ENCODE measurements around the gene DLD.
"Not testable (repeated sequence)": the region's sequence is repeated elsewhere in the genome, so short reads cannot be mapped to it uniquely, and the experiment has no call there.

The DLD gene

DNA sequence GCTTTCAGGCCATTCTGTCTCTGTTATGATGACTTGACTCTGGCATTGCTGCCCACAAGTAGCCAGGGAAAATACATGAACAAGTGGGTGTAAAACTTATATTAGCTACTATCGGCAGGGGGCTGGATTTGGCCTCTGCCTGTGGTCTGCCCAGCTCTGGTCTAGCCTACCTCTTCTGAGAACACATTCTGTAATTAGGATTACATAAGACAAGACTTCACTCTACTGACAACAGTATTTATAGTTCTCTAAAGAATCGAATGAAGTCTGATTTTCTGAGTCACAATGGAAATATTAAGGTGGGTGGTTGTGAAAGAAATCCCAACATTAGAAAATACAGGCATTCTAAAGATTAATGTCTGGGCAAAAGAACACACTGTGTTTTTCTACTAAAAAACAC, 55.5 kb downstream of the DLD start:
- no peak for DNase-seq

DNA sequence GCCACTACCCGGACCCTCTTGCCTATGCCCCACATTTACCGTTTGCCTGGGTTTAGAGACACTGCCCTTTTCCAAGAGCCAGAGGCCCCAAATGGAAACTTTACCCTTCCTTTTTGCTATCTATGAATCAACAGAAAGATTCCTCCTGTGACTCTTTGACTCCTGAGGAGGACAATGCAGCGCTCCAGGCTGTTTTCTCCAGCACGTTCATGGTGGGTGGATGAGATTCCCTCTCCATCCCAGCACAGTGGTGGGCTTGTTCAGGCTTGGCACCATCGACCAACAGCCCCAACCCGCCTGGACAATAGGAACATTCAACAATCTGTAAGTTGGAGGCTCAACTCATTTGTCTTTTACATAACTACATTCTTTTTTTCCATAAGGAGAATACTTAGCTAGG, 55.9 kb downstream of the DLD start:
- no peak for DNase-seq

DNA sequence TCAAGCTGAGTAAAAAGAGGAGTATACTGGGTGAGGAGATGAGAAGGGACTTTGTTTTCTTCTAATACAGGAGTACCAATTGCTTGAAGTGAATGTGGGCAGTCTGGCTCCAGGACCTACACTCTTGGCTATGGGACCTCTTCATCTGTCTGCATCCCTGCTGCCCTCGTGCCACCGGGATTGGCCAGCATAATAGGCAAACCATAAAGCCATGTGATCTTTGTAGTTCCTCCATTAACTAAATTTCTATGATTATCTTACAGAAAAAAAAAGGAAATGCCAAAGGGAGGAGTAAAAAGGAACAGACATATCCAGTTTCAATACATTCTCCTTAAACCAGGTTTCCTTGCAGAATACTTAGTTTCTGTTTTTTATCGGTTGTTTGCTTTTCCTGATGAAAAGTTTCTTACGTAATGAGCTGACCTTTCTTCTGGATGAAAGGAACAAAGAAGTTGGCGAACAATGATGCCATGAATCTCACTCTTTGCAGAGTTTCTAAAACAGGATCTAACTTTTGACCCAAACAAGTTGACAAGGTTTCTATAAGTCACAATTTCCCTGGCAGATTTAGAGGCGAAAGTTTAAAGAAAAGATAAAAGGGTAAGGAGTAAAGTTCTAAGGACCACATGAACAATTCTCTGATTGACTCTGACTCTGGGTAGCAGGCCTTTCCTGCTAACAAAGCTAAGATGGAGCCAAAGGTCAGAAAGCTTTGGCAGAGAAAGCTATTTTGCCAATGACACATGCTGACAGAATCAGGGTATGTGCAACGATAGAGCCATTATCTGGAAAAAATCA, 57.9 kb downstream of the DLD start:
- no peak for DNase-seq

DNA sequence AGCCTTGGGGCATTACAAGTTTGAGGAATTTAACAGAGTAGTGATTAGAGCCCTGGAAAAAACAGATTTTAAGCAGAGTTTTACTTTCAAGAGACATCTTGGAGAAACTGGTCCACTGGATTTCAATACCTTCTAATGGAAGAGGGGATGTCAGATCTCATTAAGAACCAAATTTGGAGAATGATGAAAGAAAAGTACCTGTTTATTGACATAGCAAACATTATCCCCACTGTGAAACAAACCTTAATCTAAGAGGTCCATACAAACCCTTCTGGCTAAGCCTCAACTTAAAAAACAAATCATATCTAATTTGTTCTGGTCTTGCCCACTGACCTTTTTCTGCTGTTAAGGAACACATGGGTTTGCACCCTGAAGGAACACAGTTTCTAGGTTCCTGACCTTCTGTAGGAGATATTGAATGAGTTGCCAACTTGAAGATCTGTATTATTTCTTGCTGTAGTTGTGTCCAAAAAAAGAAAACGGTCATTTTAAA, 58.5 kb downstream of the DLD start:
- DNase-seq = no peak

DNA sequence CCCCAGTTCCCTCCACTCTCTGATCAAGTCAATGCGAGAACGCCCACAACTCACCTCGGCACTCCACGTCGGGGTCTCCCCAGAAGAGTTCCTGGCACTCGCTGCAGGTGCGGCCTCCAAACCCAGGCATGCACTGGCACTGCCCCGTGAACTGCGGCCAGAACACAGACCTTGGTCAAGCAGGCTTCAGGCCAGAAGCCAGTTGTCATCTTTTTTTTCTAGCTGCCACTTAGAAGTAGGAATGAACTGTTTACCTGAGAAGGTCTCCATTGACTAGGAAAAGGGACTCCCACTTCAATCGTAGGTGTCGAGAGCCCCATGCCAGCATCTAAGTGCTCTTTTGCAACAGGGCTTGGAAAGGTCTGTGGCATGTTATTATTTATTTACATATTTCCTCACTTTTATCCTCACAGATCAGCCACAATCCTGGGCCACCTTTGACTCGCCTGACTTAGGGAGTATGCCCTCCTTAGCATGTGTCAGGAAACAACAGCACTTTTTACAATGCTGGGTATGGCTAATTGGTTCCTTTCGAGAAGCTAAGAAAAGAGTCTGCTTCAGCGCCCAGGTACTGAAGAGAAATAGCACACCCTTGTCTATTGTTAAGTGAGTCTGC, 60.3 kb downstream of the DLD start:
- no peak for DNase-seq

DNA sequence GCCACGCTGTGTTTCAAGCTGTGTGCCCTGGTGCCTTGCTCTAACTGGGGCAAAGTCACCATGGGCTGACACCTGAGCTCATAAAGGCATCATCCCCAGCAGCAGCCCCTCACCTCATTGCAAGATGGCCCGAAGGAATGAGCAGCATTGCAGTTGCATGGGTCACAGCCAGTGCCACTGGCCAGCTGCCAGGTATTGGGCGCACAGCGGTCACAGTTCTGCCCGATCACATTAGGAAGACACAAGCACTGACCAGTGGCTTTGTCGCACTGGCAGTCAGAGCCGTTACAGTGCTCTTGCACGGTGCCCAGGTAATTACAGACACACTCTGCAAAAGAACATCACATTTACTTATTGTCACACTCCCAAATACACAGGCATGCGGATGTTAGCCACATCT, 60.9 kb downstream of the DLD start:
- DNase-seq = no peak

DNA sequence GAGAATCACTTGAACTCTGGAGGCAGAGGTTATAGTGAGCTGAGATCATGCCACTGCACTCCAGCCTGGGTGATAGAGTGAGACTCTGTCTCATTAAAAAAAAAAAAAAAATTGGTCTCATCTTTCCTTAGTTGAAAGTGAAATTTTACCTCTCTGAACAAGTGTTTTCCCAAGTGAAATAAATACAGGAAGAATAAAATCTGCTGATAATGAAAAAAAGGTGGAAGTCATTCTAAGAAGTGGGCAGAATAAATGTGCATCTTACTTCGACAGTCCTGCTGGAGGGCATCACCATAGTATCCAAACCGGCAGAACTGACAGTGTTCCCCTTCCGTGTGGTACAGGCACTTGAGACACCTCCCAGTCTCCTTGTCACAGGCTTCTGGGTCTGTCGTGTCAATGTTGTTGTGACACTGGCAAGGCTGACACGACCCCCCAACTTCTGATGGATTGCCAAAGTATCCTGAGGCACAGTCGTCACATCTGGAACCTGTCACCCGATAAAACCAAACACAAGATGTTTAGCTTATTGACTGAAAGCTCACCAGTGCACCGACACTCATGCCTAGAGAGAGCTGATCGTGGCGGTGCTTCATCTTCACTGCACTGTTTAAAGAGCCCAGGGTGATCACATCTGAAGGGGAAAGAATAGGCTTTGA, 62.4 kb downstream of the DLD start:
- no peak for DNase-seq

DNA sequence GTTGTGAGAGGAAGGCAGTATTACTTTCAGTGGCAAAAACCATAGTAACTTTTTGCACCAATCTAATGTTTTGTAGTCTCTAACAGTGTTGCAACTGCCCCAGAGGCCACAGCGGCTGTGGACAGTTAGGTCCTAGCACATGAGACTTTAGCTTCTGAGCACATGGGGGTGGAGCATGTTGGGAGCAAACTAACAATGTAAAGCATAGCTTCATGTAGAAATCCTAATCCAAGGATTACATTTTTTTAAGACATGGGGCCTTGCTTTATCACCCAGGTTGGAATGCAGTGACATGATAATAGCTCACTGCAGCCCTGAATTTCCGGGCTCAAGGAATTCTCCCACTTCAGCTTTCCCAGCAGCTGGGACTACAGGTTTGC, 62.9 kb downstream of the DLD start:
- no peak for DNase-seq

DNA sequence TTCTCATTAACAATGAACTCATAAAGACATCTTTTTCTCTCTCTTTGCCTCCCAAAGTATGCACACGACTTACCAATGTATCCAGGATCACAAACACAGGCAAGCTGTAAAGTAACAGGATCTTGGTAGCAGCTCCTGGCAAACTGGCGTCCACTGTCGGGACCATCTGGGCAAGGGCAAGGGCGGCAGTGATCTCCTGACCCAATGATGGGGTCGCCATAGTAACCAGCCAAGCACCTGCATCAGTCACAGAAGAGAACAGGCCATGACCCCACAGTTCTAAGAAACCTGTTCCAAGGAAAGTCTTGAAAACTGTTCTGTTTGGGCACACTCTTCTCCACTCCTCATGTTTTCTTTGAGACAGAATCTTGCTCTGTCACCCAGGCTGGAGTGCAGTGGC, 64.4 kb downstream of the DLD start:
- DNase-seq = no peak

DNA sequence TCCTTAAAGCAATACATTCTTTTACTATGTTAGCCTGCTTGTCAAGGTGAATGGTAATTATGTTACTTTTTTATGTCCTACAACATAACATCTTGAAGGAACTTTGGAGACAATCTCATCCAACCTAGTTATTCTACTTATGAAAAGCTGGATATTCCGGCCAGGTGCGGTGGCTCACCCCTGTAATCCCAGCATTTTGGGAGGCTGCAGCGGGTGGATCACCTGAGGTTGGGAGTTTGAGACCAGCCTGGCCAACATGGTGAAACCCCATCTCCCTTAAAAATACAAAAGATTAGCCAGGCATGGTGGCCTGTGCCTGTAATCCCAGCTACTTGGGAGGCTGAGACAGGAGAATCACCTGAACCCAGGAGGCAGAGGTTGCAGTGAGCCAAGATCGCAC, 66.0 kb downstream of the DLD start:
- DNase-seq = not testable (repeated sequence)

DNA sequence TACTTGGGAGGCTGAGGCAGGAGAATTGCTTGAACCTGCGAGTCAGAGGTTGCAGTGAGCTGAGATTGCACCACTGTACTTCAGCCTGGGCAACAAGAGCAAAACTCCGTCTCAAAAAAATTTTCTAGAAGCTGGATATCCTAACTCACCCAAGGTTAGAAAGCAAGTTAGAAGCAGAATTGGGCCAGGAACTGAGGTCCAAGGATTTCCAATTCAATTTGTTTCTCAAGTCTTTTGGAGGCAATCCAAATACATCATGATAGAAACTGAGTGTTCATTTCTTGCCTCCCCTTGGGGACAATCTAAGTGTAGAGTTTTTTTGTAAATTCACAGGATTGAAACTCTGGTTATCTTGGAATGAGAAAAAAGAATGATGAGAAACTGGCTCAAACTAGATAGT, 66.5 kb downstream of the DLD start:
- no peak for DNase-seq

DNA sequence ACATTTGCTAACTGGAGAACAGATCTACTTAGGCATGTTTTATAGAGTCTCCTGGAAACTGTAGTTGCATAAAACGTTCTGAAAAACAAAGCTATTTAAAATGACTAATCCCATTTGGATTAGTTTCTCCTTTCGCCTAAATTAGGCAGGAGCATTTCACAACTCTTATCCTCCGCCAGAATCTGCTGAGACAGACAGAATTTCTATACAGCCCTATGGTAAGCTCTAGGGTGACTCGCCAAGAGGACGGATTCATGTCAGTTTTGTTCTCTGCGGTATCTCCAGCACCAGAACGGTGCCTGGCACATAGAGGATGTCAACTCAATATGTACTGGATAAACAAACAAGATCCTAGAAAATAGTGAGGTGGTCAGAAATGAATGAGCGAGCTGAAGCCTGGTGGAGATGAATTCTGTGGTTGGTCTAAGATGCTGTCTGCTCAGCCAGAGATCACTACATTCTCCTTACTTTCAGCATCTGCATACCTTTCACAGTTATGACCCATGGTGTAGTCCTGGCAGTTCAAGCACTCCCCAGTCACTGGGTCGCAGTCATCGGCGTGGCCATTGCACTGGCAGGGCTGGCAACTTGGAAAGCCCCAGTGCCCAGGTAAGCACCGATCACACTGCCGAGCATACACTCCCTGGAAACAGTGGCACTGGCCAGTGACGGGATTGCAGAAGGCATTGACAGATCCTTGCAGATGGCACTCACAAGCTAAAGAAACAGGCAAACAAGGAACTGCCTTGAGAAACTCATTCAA, 68.0 kb downstream of the DLD start:
- DNase-seq = no peak

DNA sequence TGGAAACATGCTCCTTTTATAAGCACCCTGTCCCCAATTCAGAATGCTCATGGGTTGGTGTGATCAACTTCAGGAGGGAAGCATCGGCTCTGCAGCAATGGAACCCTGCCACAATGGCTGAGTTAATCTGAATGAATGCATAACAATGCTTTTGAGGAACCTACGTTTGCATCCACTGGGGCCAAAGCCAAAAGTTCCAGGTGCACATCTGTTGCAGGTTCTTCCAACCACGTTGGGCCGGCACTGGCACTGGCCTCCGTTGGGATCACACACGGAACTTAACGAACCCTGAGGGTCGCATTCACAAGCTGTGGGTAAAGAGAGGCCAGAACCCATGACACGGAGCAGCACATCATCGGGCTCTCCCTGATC, 68.5 kb downstream of the DLD start:
- no peak for DNase-seq

DNA sequence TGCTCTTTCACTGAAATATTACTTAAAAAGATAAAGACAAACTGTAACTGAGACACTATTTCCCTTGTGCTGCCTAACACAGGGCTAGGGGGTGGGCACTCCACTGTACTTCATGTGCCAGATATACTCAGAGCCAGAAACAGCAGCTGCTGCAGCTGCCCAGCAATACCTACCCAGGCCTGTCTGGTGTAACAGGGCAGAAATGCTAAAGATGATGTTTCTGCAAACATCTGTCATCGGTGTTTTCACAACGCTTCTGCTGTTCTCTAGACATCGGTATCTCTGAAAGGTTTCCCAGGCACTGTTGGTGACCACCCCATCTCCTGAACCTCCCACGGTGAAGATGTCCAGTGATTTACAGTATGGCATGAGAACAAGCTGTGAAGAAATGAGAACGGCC, 69.3 kb downstream of the DLD start:
- DNase-seq = no peak

DNA sequence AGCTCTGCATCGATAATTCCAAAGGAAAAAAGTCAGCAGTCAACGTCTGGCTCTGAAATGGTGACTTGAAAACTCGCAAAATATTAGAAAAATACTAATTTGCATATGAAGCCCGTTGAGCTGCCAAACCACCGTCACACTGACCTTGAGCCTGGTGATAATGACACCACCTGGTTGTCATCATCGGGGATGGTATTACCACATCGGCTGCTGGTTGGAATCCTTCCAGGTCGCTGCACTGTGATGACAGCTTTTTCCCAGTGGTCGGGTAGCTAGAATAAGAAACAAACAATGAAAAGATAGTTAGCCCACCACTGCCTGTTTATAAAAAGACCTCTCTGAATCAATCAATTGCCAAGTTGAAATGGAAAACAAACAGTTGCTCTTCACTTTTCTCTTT, 70.4 kb downstream of the DLD start:
- DNase-seq = no peak

DNA sequence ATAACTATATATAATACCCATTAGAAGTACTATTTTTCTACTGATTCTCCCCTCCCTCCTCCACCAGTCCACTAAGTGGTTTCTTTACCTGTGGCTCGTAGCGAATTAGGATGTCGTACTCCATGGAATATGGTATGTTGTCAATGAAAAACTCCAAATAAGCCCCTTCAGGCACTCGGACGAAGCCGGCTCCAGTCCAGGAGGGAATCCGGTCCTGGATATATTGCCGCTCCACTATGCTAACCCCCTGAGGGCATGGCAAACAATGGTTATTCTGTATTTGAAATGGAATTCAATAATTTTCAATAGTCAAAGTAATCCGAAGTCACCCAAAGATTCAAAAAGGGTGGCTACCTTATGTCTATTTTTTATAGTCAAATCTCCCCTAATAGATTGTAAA, 71.8 kb downstream of the DLD start:
- no peak for DNase-seq

DNA sequence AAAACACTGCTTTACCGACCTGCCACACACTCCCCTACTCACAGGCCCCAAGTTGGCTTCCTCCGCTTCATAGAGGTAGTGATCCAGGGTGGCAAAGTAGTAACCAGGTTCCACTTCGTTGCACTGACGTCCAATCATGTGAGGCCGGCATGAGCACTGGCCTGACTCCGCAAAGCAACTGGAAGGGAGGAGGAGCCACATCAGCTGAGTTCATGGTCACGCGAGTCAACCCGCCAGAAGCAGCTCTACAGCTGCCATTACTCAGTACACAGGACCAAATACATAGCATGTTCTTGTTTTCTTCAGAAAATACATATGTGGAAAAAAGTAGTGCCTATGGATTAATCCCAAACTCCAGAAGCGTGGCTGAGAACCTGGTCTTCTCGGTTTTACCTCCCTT, 73.5 kb downstream of the DLD start:
- DNase-seq = no peak

DNA sequence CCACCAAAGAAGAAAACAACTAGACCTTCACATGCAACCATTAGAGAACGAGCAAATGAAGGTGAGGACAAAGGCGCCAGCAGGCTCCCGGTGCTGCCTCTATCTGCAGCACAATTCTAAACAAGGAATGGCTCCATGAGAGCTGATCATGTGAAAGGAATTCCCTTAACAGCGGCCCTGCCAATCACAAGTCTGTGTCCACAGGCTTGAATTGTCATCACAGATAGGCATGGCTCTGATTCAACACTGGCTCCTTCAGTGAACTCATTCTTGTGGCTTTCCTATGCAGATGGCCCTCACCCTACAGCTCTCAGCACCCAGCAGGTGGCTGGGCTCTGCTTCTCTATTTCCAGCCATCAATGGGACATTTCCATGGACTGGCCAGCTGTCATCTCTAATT, 75.7 kb downstream of the DLD start:
- no peak for DNase-seq

DNA sequence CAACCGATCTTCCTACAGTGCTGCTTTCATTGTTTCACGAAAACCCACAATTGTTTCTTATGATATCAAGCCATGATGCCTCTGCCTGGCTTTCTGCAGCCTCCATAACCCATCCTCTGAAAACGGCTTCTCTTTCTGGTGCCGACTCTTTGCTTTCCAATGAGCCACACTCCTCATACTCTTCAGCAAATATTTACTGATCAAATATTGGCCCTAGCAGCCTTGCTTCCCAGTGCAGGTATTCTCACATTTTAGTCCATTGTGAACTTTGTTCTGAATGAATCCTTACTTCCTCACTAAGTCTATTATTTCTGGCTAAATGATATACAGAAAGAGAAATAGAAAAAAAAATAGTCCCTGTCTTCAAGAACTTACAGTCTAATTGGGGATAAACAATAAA, 76.4 kb downstream of the DLD start:
- no peak for DNase-seq

DNA sequence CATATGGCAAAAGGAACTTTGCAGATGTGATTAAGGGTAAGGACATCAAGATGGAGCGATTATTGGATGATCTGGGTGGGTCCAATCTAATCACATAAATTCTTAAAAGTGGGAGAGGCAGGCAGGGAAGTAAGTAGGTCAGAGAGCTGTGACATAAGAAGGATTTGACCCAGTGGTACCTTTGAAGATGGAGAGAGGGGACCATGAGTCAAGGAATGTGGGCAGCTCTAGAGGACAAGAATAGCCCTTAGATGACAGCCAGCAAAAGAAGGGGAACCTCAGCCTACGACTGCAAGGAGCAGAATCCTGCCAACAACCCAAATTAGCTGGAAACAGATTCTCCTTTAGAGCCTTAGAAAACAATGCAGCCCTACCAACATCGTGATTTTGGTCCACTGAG, 77.5 kb downstream of the DLD start:
- no peak for DNase-seq

DNA sequence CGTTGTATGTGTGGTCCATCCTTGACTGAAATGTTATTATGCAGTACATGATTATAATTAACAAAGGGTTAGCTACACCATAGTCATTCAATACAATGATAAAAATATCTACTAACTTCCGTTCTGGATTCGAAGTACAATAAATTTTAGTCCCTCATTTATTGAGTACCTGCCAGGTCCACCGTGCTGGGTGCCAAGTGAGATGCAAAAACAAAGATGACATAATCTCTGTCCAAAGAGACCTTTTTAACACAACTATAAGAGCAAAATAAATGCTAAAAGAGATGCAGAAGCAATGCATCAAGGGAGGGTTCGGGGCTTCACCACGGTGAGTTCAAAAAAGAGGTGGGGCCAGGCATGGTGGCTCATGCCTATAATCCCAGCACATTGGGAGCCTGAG, 78.9 kb downstream of the DLD start:
- no peak for DNase-seq
